GM12801 (cell line): ENCODE measurements around the gene PDE4B.

Experiments
- TF ChIP-seq, protein P1 (sequence below): IDR thresholded peaks from one replicate; pipeline ENCODE4 v1.5.1; 2011; ENCODE audit warnings: control low read depth; ENCODE audit not compliant: insufficient read length; ENCODE audit errors: extremely low read depth

PDE4B gene

DNA sequence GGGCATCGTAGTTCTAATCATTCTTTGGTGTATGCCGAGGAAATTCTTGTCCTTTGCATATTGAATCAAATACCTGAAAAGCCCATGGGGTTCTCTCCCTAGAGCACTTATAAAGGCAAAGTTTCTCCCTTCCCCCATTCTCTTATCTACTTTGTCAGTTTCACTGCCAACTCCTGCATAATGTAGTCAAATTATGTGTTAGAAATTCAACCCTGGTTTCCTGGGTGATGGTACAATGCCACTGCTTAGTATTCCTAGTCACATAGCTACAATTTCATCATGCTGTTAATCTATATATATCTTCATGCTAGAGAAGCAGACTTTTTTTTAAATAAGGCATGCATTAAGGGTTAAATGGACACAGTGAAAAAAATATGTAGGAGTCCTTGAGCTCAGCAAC is 119.0 kb downstream of the PDE4B start:
- TF ChIP-seq, protein P1, sequence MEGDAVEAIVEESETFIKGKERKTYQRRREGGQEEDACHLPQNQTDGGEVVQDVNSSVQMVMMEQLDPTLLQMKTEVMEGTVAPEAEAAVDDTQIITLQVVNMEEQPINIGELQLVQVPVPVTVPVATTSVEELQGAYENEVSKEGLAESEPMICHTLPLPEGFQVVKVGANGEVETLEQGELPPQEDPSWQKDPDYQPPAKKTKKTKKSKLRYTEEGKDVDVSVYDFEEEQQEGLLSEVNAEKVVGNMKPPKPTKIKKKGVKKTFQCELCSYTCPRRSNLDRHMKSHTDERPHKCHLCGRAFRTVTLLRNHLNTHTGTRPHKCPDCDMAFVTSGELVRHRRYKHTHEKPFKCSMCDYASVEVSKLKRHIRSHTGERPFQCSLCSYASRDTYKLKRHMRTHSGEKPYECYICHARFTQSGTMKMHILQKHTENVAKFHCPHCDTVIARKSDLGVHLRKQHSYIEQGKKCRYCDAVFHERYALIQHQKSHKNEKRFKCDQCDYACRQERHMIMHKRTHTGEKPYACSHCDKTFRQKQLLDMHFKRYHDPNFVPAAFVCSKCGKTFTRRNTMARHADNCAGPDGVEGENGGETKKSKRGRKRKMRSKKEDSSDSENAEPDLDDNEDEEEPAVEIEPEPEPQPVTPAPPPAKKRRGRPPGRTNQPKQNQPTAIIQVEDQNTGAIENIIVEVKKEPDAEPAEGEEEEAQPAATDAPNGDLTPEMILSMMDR, result no peak

DNA sequence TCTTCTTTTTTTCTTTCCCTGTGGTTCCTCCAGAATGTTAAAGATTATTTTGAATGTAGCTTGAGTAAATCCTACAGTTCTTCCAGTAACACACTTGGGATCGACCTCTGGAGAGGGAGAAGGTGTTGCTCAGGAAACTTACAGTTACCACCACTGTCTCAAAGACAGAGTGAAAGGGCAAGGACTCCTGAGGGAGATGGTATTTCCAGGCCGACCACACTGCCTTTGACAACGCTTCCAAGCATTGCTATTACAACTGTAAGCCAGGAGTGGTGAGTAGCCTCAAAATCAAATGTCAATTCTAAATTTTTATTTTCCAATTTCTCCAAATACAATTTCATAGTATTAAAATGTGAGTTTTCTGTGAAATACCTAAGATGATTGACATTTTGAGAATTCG is 125.9 kb downstream of the PDE4B start:
- TF ChIP-seq, protein P1, result no peak

DNA sequence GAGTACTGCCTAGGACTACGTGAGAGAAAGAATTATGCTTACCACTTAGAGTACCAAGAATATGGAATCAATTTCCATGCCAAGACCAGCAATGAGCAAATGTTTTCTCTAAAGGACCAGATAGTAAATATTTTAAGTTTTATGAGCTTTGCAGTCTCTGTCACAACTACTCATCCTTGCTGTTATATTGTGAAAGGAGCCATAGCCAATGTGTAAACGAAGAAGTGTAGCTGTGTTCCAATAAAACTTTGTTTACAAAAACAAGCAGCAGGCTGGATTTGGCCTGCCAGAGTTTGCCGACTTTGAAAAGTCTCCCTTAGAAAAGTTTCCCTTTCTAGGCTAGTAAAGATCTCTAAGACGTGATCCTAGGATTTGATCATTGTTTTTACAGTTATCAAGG is 128.8 kb downstream of the PDE4B start:
- TF ChIP-seq, protein P1, result no peak

DNA sequence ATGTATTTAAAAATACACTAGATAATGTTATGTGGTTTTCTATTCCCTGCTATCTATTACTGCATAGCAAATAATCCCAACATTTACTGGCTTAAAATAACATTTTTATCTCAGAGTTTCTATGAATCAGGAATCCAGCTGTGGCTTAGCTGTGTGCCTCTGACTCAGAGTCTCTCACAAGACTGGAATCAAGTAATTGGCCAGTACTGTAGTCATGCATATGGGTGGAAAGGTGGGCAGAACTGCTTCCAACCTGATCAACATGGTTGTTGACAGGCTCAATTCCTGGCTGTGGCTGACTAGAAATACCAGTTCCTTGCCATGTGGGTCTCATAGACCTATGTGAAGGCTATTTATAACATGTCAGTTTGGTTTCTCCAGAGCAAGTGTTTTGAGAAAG is 131.8 kb downstream of the PDE4B start:
- TF ChIP-seq, protein P1, result no peak

DNA sequence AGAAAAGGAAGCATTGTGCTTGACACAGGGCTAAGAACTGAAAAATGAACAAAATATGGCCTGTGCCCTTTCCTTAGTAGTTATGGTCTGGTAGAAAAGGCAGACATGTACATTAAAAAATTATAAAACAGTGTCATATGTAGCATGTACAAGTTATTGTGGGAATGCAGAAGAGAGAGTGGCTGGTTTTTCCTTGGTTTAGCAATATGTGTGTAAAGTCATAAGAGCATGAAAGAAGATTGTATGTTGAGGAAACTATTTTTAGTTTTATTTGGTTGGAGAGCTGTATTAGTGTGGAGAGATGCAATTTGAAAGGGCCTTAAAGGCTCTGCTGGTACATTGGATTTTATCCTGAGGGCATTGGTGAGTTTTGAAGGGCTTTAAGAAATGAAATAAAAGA is 145.8 kb downstream of the PDE4B start:
- TF ChIP-seq, protein P1, result no peak

DNA sequence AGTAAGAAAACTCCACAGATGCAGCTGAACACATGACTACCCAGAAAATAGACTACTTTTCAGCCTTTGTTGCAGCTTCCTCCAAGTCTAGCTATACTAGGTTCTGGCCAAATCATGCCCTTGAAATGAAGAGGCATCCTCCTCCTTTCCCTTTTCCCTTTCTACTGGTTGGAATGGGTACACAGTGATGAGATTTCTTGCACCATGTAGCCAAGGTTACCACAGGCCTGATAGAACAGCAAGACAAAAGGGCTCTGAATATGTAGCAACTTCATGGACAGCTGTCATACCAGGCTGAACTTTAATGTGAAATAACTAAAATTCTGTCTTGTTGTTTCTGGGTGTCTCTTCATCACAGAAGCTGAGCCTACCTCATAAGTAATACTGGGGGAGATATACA is 146.5 kb downstream of the PDE4B start:
- TF ChIP-seq, protein P1, result no peak

DNA sequence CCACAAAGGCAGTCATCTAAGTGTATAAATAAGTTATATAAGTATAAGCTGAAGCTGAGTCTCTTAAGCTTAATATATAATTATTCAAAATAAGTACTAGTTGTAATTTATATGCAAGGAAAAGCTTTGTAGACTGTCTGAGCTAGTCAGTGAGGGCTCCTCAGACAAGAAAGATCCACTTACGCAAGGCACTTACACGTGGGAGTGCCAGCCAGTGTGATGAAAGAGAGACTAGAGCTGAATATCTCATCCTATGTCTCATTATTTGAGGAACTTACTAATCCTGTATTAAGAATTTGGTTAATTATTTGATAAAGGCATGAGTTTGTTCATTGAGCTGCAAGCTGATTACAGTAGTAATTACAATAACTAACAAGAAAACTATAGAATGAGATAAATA is 146.9 kb downstream of the PDE4B start:
- TF ChIP-seq, protein P1, result no peak

DNA sequence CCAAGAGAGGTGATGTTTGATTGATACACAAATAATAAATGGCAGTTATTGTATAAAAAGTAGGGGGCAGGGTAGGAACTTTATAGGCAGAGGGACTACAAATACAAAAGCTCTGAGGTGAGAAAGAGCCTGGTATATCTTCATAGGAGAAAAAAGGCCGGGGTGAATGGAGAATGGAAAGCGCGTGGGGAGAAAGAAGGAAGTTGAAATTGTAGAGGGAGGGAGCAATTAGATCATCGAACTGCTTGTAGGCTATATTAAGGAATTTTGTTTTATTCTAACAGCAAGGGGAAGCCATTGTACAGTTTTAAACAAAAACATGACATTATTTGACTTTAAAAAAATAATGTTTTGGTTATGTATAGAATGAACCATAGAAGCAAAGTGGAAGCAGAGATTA is 147.4 kb downstream of the PDE4B start:
- TF ChIP-seq, protein P1, result no peak
